ENCODE results near the gene CTIF. TPM values are rescaled to one million over a fixed set of nuclear protein-coding genes. Genes with fewer than 3 reads are reported as not detected.

The CTIF gene
- total RNA-seq, 2 experiments from 2014 or later = 0.06 to 0.38 TPM

DNA sequence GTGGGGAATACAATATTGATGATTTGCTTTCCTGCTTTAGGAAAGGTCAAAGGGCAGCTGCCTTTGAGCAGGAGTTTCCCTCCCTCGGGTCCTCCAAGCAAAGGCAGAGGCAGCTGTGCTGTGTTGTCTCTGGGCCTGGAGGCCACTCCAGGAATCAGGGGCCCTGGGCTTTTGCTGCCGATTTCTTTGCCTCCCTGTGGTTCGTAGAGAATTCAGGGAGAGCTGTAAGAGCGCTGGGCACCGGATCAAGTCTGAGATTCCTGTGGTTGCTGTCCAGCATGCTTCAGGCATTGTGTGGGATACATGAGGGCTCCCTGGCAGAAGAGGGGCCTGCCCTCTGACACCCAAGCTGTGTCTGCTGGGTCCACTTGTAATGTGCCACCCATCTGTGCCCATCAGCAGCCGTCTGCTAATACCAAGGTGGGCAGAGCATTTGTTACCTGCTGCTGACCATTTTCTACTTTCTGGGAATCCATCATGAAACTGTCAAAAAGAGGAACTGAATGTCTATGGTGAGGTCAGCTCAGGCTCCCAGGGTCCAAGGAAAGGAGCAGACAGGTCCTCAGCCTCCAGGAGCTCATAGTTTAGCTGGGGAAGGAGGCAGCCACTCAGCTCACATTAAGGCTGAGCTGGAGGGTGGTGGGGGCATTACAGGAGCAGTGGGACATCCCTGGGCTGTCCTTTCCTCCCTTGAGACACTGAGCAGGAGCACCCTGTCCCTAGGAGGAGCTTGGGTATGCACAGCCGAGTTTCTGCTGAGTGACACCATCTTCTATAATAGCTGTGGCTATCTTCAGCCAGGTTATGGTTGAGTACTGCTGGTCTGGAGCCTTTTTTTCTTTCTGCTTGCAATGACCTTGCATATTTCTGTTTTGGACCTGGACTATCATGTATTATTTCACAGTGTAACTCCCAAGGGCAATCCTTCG, 68.5 kb downstream of the CTIF start:
- no peak for DNase-seq (ENCODE audit: low spot score)
- CTCF ChIA-PET (ENCODE audit: unreplicated experiment) = no interaction called here
- no peak overlapping the region for H3K4me3 ChIP-seq (ENCODE audit: low read depth, low read length, poor library complexity, severe bottlenecking)
- H3K79me2 ChIP-seq (ENCODE audit: insufficient read depth, low read depth, low read length) = no peaks in the 10 kb centered on the region
- no peak overlapping the region for H3K27ac ChIP-seq (ENCODE audit: low read depth, low read length, poor library complexity, severe bottlenecking)
- no peak overlapping the region for H3K4me2 ChIP-seq (ENCODE audit: low read length)
- H3K36me3 ChIP-seq (ENCODE audit: insufficient read depth, low read length) = no peaks in the 10 kb centered on the region
- no peaks in the 10 kb centered on the region for H4K20me1 ChIP-seq (ENCODE audit: insufficient read depth, low read length)
- no peaks in the 10 kb centered on the region for H3K9me3 ChIP-seq (ENCODE audit: low read length)
- peaks cover 9% of the 10 kb centered on the region for H3K4me1 ChIP-seq (ENCODE audit: insufficient read depth, low read length, poor library complexity, severe bottlenecking)
- POLR2A ChIA-PET = interaction anchor here (0.6 kb wide), 1 partner anchor 879 kb away, joined by 3 read pairs; no protein-coding TSS in a partner anchor
- no peaks in the 10 kb centered on the region for H3K9me2 ChIP-seq (ENCODE audit: insufficient read depth, low read length)
- intact Hi-C loops (cut with micrococcal nuclease; ENCODE audit: unreplicated experiment) = no loop called here
- no peak for TF ChIP-seq CTCF (conservative IDR thresholded peaks at IDR 0.05; ENCODE audit: low read length)
- no peak for TF ChIP-seq EZH2phosphoT487 (IDR thresholded peaks at IDR 0.05; ENCODE audit: borderline replicate concordance, low read depth, low read length)
- H2AFZ ChIP-seq (ENCODE audit: low read length) = no peak overlapping the region
- BruUV-seq (replicated peaks) = no TSS peak

DNA sequence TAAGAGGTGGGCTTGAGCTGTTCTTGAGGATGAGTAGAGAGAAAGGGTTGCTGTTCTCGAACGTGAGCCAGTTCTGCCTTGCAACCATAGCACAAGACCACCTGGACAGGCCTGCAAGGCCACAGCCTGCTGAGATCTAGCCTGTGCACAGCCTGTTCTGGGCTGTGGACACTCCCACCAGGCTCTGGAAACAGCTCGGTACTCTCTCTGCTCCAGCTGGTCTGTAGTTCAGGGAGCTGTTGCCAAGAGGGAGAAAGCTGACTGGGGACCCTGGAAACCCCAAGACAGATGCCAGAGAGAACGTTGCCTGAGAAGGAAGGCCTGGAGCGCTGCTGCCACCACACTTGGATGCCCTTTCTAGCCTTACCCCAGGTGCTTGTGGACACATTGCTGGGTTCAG, 69.8 kb downstream of the CTIF start:
- Histone ChIP-seq H3K27ac (ENCODE audit: low read depth, low read length, poor library complexity, severe bottlenecking) (no peak overlapping the region), H4K20me1 (ENCODE audit: insufficient read depth, low read length) (no peaks in the 10 kb centered on the region), H2AFZ (ENCODE audit: low read length) (no peak overlapping the region), H3K4me2 (ENCODE audit: low read length) (no peak overlapping the region), H3K9me2 (ENCODE audit: insufficient read depth, low read length) (no peaks in the 10 kb centered on the region), H3K9me3 (ENCODE audit: low read length) (no peaks in the 10 kb centered on the region), H3K4me3 (ENCODE audit: low read depth, low read length, poor library complexity, severe bottlenecking) (no peak overlapping the region), H3K4me1 (ENCODE audit: insufficient read depth, low read length, poor library complexity, severe bottlenecking) (peaks cover 9% of the 10 kb centered on the region), H3K79me2 (ENCODE audit: insufficient read depth, low read depth, low read length) (no peaks in the 10 kb centered on the region), H3K36me3 (ENCODE audit: insufficient read depth, low read length) (no peaks in the 10 kb centered on the region)
- intact Hi-C loops (cut with micrococcal nuclease; ENCODE audit: unreplicated experiment) = no loop called here
- POLR2A ChIA-PET = no interaction called here
- TF ChIP-seq CTCF (conservative IDR thresholded peaks at IDR 0.05; ENCODE audit: low read length) (no peak), EZH2phosphoT487 (IDR thresholded peaks at IDR 0.05; ENCODE audit: borderline replicate concordance, low read depth, low read length) (no peak)
- no peak for DNase-seq (ENCODE audit: low spot score)
- no TSS peak for BruUV-seq (replicated peaks)
- CTCF ChIA-PET (ENCODE audit: unreplicated experiment) = no interaction called here

- no peak for DNase-seq (ENCODE audit: low spot score)
- no peak overlapping the region for H3K27ac ChIP-seq (ENCODE audit: low read depth, low read length, poor library complexity, severe bottlenecking)
- H3K9me2 ChIP-seq (ENCODE audit: insufficient read depth, low read length) = no peaks in the 10 kb centered on the region
- no peaks in the 10 kb centered on the region for H3K9me3 ChIP-seq (ENCODE audit: low read length)
- BruUV-seq (replicated peaks) = no TSS peak
- no peak for TF ChIP-seq CTCF (conservative IDR thresholded peaks at IDR 0.05; ENCODE audit: low read length)
- no peak for TF ChIP-seq EZH2phosphoT487 (IDR thresholded peaks at IDR 0.05; ENCODE audit: borderline replicate concordance, low read depth, low read length)
- H3K4me3 ChIP-seq (ENCODE audit: low read depth, low read length, poor library complexity, severe bottlenecking) = no peak overlapping the region
- intact Hi-C loops (cut with micrococcal nuclease; ENCODE audit: unreplicated experiment) = no loop called here
- ChIA-PET POLR2A (no interaction called here), CTCF (ENCODE audit: unreplicated experiment) (no interaction called here)
- H4K20me1 ChIP-seq (ENCODE audit: insufficient read depth, low read length) = no peaks in the 10 kb centered on the region
- H3K4me2 ChIP-seq (ENCODE audit: low read length) = no peak overlapping the region
- no peaks in the 10 kb centered on the region for H3K36me3 ChIP-seq (ENCODE audit: insufficient read depth, low read length)
- H3K79me2 ChIP-seq (ENCODE audit: insufficient read depth, low read depth, low read length) = no peaks in the 10 kb centered on the region
- peaks cover 9% of the 10 kb centered on the region for H3K4me1 ChIP-seq (ENCODE audit: insufficient read depth, low read length, poor library complexity, severe bottlenecking)
- H2AFZ ChIP-seq (ENCODE audit: low read length) = no peak overlapping the region
These were observed 70.3 kb downstream of the CTIF start for GRCh38 chr18:48609114-48609513.

Measured in OCI-LY7 (cell line).